Neuronal stem cell (in vitro differentiated cells): ENCODE measurements around the gene CYP26C1.

Source experiments
- DNase-seq: peaks from one replicate; pipeline ENCODE4 v3.0.0-alpha.2; 2013; ENCODE audit warnings: low spot score
- H2AFZ ChIP-seq: one replicate; pipeline ENCODE4 v1.6.1; 2013; ENCODE audit warnings: mild to moderate bottlenecking, low read length, inconsistent platforms
- H2AK5ac ChIP-seq: 2 replicates; pipeline ENCODE4 v1.6.1; 2013; ENCODE audit warnings: low read depth, mild to moderate bottlenecking, inconsistent platforms, low read length, moderate library complexity, mixed read lengths
- H2BK120ac ChIP-seq: 2 replicates; pipeline ENCODE4 v1.6.1; 2013; ENCODE audit warnings: low read depth, mild to moderate bottlenecking, inconsistent platforms, low read length, moderate library complexity, mixed read lengths
- H2BK12ac ChIP-seq: one replicate; pipeline ENCODE4 v1.6.1; 2013; ENCODE audit warnings: low read length, inconsistent platforms
- H2BK15ac ChIP-seq: 2 replicates; pipeline ENCODE4 v1.6.1; 2013; ENCODE audit warnings: mild to moderate bottlenecking, low read length, inconsistent platforms, mixed read lengths
- H2BK5ac ChIP-seq: one replicate; pipeline ENCODE4 v1.6.1; 2013; ENCODE audit warnings: inconsistent platforms, mild to moderate bottlenecking, low read length, moderate library complexity
- H3K14ac ChIP-seq: one replicate; pipeline ENCODE4 v1.6.1; 2013; ENCODE audit warnings: low read length, inconsistent platforms
- H3K18ac ChIP-seq: 2 replicates; pipeline ENCODE4 v1.6.1; 2013; ENCODE audit warnings: low read length, inconsistent platforms
- H3K23ac ChIP-seq: 2 replicates; pipeline ENCODE4 v1.6.1; 2013; ENCODE audit warnings: low read depth, mild to moderate bottlenecking, mixed read lengths, low read length, inconsistent platforms; ENCODE audit not compliant: poor library complexity
- H3K27ac ChIP-seq: replicated peaks from 3 replicates; pipeline ENCODE4 v1.5.1; 2013; ENCODE audit warnings: low read length, inconsistent platforms
- H3K27me3 ChIP-seq, 3 experiments: 2 replicates each; pipeline ENCODE4 v1.6.1; 2013; ENCODE audit warnings: low read length in 3 of 3, mild to moderate bottlenecking in 2 of 3, inconsistent platforms in 1 of 3, low read depth in 1 of 3, mixed read lengths in 1 of 3, moderate library complexity in 1 of 3; ENCODE audit not compliant: control insufficient read depth in 3 of 3, insufficient read depth in 3 of 3
- H3K36me3 ChIP-seq, 2 donors: replicated peaks in 1 of 2; 2 replicates each; pipeline ENCODE4 v1.6.1; 2013; ENCODE audit warnings: low read length in 2 of 2; ENCODE audit not compliant: control insufficient read depth in 2 of 2, insufficient read depth in 2 of 2
- H3K4ac ChIP-seq: 2 replicates; pipeline ENCODE4 v1.6.1; 2013; ENCODE audit warnings: inconsistent platforms, mild to moderate bottlenecking, low read length, moderate library complexity
- H3K4me1 ChIP-seq, 2 donors: 1 replicate in 1 of 2; 2 replicates in 1 of 2; pipeline ENCODE4 v1.6.1; 2013; ENCODE audit warnings: low read length in 2 of 2, low read depth in 1 of 2; ENCODE audit not compliant: control insufficient read depth in 2 of 2, insufficient read depth in 1 of 2
- H3K4me2 ChIP-seq: one replicate; pipeline ENCODE4 v1.6.1; 2013; ENCODE audit warnings: mild to moderate bottlenecking, low read length, inconsistent platforms; ENCODE audit not compliant: insufficient read depth, poor library complexity, severe bottlenecking
- H3K4me3 ChIP-seq, 2 donors: 2 replicates each; pipeline ENCODE4 v1.5.1; 2013; ENCODE audit warnings: low read length in 2 of 2, mild to moderate bottlenecking in 2 of 2, inconsistent platforms in 1 of 2, moderate library complexity in 1 of 2
- H3K79me1 ChIP-seq: one replicate; pipeline ENCODE4 v1.6.1; 2013; ENCODE audit warnings: low read depth, mild to moderate bottlenecking, inconsistent platforms, low read length, moderate library complexity
- H3K9ac ChIP-seq: one replicate; pipeline ENCODE4 v1.6.1; 2013; ENCODE audit warnings: mild to moderate bottlenecking, low read depth, low read length, inconsistent platforms; ENCODE audit not compliant: poor library complexity
- H3K9me3 ChIP-seq, 2 donors: replicated peaks in 1 of 2; 2 replicates each; pipeline versions ENCODE3 to v1.6.1; 2013; ENCODE audit warnings: low read length in 2 of 2, mild to moderate bottlenecking in 2 of 2, inconsistent platforms in 1 of 2, low read depth in 1 of 2, mixed read lengths in 1 of 2, moderate library complexity in 1 of 2; ENCODE audit not compliant: control insufficient read depth in 2 of 2, insufficient read depth in 1 of 2
- H4K8ac ChIP-seq: one replicate; pipeline ENCODE4 v1.6.1; 2013; ENCODE audit warnings: low read depth, mild to moderate bottlenecking, inconsistent platforms, low read length, moderate library complexity
- H4K91ac ChIP-seq: one replicate; pipeline ENCODE4 v1.6.1; 2013; ENCODE audit warnings: low read length, low read depth, mild to moderate bottlenecking, inconsistent platforms; ENCODE audit not compliant: poor library complexity
- WGBS, 2 donors: extraction: QIAGEN DNeasy Blood & Tissue Kit; methylation state at CpG; one replicate each; pipeline ENCODE4 v1.1.7; 2013; ENCODE audit warnings: missing lambda C conversion rate in 2 of 2, mixed read lengths in 1 of 2; ENCODE audit not compliant: insufficient read length in 2 of 2, insufficient replicate concordance in 1 of 2; ENCODE audit errors: extremely low coverage in 2 of 2; 5-methylcytosine and 5-hydroxymethylcytosine counted together

The CYP26C1 gene

DNA sequence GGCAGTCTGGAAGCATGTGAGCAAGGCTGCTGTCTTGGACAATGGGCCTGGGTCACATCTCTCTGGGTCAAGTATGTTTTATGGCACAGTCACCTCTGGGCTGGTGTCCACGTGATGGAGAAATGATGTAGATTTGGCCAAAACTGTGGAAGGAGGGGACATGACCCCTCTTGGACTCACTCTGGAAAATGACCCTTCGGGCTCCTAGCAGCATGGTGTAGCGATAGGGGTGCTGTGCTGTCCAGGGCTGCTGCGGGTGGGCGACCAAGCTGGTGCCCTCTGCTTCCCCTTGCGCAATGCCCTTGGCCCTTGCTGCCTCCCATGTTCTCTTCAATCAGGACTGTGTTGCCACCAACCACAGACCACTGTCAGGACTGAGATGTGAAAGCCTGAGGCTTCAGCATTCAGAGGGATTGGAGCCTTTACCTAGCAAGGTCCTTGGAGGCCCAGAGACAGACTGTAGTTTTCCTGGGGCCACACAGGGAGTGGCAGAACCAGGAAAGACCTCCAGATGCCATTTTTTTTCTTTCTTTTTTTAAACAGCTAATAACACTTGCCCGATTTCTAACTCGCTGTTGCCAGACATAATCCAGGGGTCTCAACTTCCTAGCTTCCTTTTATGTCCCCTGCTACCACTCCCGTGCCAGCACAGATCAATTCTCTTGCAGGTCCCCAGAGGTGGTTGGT, 19.2 kb downstream of the CYP26C1 start:
- no peak overlapping the region for H2BK12ac ChIP-seq
- H3K14ac ChIP-seq, result no peak overlapping the region
- no CpG with 5 or more reads among the region's 9 CpGs for WGBS, 2 donors
- H4K91ac ChIP-seq, result no peak overlapping the region
- H3K36me3 ChIP-seq, result no peaks in the 10 kb centered on the region
- H3K4ac ChIP-seq, result no peak overlapping the region
- no peak overlapping the region for H2BK15ac ChIP-seq
- peaks cover 6 to 7% of the 10 kb centered on the region in 2 donors for H3K4me1 ChIP-seq
- no peak overlapping the region for H3K4me2 ChIP-seq
- H3K27ac ChIP-seq, result no peak overlapping the region
- no peak overlapping the region for H2BK5ac ChIP-seq
- H3K79me1 ChIP-seq, result no peaks in the 10 kb centered on the region
- no peak overlapping the region for H3K18ac ChIP-seq
- H3K4me3 ChIP-seq, result no peak overlapping the region
- no peak overlapping the region for H2AFZ ChIP-seq
- H2AK5ac ChIP-seq, result no peak overlapping the region
- peaks cover 10 to 48% (median 23%) of the 10 kb centered on the region in 3 experiments for H3K27me3 ChIP-seq
- H3K9me3 ChIP-seq, result peaks cover 0 to 2% of the 10 kb centered on the region in 2 donors
- H4K8ac ChIP-seq, result no peak overlapping the region
- H3K23ac ChIP-seq, result peak overlapping the region; percentile 69
- H2BK120ac ChIP-seq, result no peak overlapping the region
- no peak overlapping the region for H3K9ac ChIP-seq
- DNase-seq, result no peak

DNA sequence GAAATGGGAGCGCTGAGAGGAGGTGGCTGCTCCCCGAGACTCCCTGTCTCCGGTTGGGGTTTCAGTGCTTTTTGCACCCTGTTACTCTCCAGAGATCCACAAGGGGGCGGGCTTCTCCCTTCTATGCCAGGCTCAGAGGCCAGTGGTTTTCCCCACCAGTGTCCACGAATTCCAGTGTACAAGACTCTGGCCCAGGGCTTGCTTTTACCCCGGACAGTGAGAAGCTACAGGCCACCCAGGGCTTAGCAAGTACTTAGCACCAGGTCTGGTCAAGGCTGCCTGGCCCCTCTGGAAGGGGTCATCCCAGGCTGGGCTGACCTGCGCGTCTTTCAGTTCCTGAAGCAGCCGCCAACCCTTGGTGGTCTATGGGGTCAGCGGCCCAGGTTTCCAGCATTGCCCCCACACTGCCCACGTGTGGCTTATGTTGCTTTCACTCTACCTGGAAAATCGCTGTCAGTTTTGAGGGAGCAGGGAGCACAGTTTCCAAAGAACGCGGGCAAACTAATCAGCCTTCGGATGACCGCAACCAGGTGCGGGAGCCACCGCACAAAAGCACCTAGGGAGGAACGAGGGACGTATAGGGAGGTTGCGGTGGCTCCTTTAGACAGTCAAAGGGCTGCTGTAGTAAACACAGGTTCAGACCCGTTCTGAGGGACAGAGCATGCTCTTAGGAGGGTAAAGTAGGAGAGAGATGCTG, 19.9 kb downstream of the CYP26C1 start:
- Histone ChIP-seq H3K9me3 (no peaks in the 10 kb centered on the region), H2BK5ac (no peak overlapping the region), H3K23ac (peak overlapping the region; percentile 28), H3K4ac (no peak overlapping the region), H3K4me3 (no peak overlapping the region), H3K36me3 (no peaks in the 10 kb centered on the region), H4K91ac (no peak overlapping the region), H3K27ac (no peak overlapping the region), H2AK5ac (peak overlapping the region; percentile 20), H3K4me2 (no peak overlapping the region), H2AFZ (no peak overlapping the region), H3K79me1 (no peaks in the 10 kb centered on the region), H3K27me3 (peaks cover 5 to 41% (median 16%) of the 10 kb centered on the region in 3 experiments), H4K8ac (no peak overlapping the region), H3K9ac (no peak overlapping the region), H2BK120ac (no peak overlapping the region), H2BK15ac (no peak overlapping the region), H3K18ac (peak overlapping the region; percentile 6), H3K4me1 (peaks cover 4% of the 10 kb centered on the region in 2 donors), H2BK12ac (no peak overlapping the region), H3K14ac (no peak overlapping the region)
- WGBS, 2 donors, result no CpG with 5 or more reads among the region's 22 CpGs
- DNase-seq, result no peak

GRCh38 chr10:93081318-93081717, 20.7 kb downstream of the CYP26C1 start:
- no CpG with 5 or more reads among the region's 3 CpGs for WGBS, 2 donors

GRCh38 chr10:93081834-93082233, 21.2 kb downstream of the CYP26C1 start:
- Histone ChIP-seq H3K27ac (no peak overlapping the region), H3K18ac (no peak overlapping the region), H3K79me1 (no peaks in the 10 kb centered on the region), H4K8ac (no peak overlapping the region), H3K23ac (no peak overlapping the region), H3K4me3 (no peak overlapping the region), H2BK12ac (no peak overlapping the region), H3K4ac (no peak overlapping the region), H2AK5ac (no peak overlapping the region), H4K91ac (no peak overlapping the region), H3K4me2 (no peak overlapping the region), H3K9me3 (no peaks in the 10 kb centered on the region), H2AFZ (no peak overlapping the region), H3K4me1 (peaks cover 3 to 4% of the 10 kb centered on the region in 2 donors), H3K36me3 (no peaks in the 10 kb centered on the region), H2BK120ac (no peak overlapping the region), H2BK15ac (no peak overlapping the region), H2BK5ac (no peak overlapping the region), H3K9ac (no peak overlapping the region), H3K27me3 (peaks cover 0 to 31% (median 3%) of the 10 kb centered on the region in 3 experiments), H3K14ac (no peak overlapping the region)
- no CpG with 5 or more reads among the region's 10 CpGs for WGBS, 2 donors
- no peak for DNase-seq

More at GRCh38 chr10:93081318-93081717, 20.7 kb downstream of the CYP26C1 start:
- Histone ChIP-seq H2BK12ac (no peak overlapping the region), H4K91ac (no peak overlapping the region), H3K23ac (no peak overlapping the region), H3K4ac (no peak overlapping the region), H2AK5ac (no peak overlapping the region), H3K18ac (no peak overlapping the region), H2BK15ac (no peak overlapping the region), H2BK5ac (no peak overlapping the region), H3K4me3 (no peak overlapping the region), H3K27ac (no peak overlapping the region), H2AFZ (no peak overlapping the region), H3K4me2 (no peak overlapping the region), H4K8ac (no peak overlapping the region), H3K4me1 (peaks cover 3 to 4% of the 10 kb centered on the region in 2 donors), H2BK120ac (no peak overlapping the region), H3K36me3 (no peaks in the 10 kb centered on the region), H3K14ac (no peak overlapping the region), H3K79me1 (no peaks in the 10 kb centered on the region), H3K9ac (no peak overlapping the region), H3K9me3 (no peaks in the 10 kb centered on the region), H3K27me3 (peaks cover 0 to 36% (median 8%) of the 10 kb centered on the region in 3 experiments)
- DNase-seq, result no peak
